Suprapubic skin (tissue), 4 donors: ENCODE data around the gene SP140L. TPM values are rescaled to one million over a fixed set of nuclear protein-coding genes. Genes with fewer than 3 reads are reported as not detected.
"Not testable (repeated sequence)": the region's sequence is repeated elsewhere in the genome, so short reads cannot be mapped to it uniquely, and the experiment has no call there.

Experiments used
- DNase-seq, 2 donors: peaks; one replicate each; pipeline ENCODE4 v3.0.0-alpha.2; 2019; ENCODE audit warnings: low spot score in 2 of 2
- H3K27ac ChIP-seq: fragments of 200-600 bp; sonication (generic); one replicate; pipeline ENCODE4 v1.5.1; 2019
- H3K27me3 ChIP-seq: fragments of 200-600 bp; sonication (generic); one replicate; pipeline ENCODE4 v1.5.1; 2019
- H3K36me3 ChIP-seq: fragments of 200-600 bp; sonication (generic); one replicate; pipeline ENCODE4 v1.5.1; 2019
- H3K4me1 ChIP-seq: fragments of 200-600 bp; sonication (generic); one replicate; pipeline ENCODE4 v1.5.1; 2019
- H3K4me3 ChIP-seq: fragments of 200-600 bp; sonication (generic); one replicate; pipeline ENCODE4 v1.5.1; 2019; ENCODE audit warnings: mild to moderate bottlenecking
- H3K9me3 ChIP-seq: fragments of 200-600 bp; sonication (generic); one replicate; pipeline ENCODE4 v1.5.1; 2019
- CTCF ChIP-seq, 2 donors: fragments of 200-600 bp in 1 of 2; fragments of 450-650 bp in 1 of 2; sonication (generic) in 1 of 2; IDR thresholded peaks; one replicate each; pipeline ENCODE4 v1.5.1; 2016 to 2019; ENCODE audit warnings: antibody characterized with exemption in 2 of 2, mild to moderate bottlenecking in 1 of 2, moderate library complexity in 1 of 2
- EP300 ChIP-seq: sonication (generic); formaldehyde crosslinking; IDR thresholded peaks from one replicate; pipeline ENCODE4 v1.6.1; 2017; ENCODE audit warnings: antibody characterized with exemption
- POLR2A ChIP-seq, 2 donors: fragments of 450-650 bp; IDR thresholded peaks; one replicate each; pipeline ENCODE4 v1.6.1; 2017; ENCODE audit warnings: antibody characterized with exemption in 2 of 2, mild to moderate bottlenecking in 2 of 2, moderate library complexity in 2 of 2
- POLR2AphosphoS5 ChIP-seq, 3 donors: sonication (generic); formaldehyde crosslinking; IDR thresholded peaks; one replicate each; pipeline ENCODE4 v1.6.1; 2017; ENCODE audit warnings: antibody characterized with exemption in 3 of 3
- WGBS: methylation state at CpG from one replicate; pipeline ENCODE4 v1.1.5; 2018; 5-methylcytosine and 5-hydroxymethylcytosine counted together
- total RNA-seq, 4 donors: library from RNA; depleted of rRNA; stranded (reverse); fragments of >200 nt; gene quantifications; one replicate each; pipeline ENCODE4 v1.1.0, GENCODE V29; 2016

Gene SP140L
- total RNA-seq, 4 donors from 2014 or later = 0.98 to 6.3 (median 2.5) TPM

GRCh38 chr2:230425377-230425776 is 98.4 kb downstream of the SP140L start:
- Histone ChIP-seq H3K9me3 (no peaks in the 10 kb centered on the region), H3K36me3 (peaks cover 16% of the 10 kb centered on the region), H3K4me1 (peaks cover 43% of the 10 kb centered on the region), H3K4me3 (no peak overlapping the region), H3K27ac (no peak overlapping the region), H3K27me3 (no peaks in the 10 kb centered on the region)
- DNase-seq = no peak
- WGBS = 50% methylated on average over 1 of the region's 1 CpG
- no peak for TF ChIP-seq POLR2A (IDR thresholded peaks at IDR 0.05)
- no peak for TF ChIP-seq EP300
- no peak for TF ChIP-seq CTCF (IDR thresholded peaks at IDR 0.05)
- TF ChIP-seq POLR2AphosphoS5 (IDR thresholded peaks at IDR 0.05) = no peak

- peaks cover 28% of the 10 kb centered on the region for H3K4me1 ChIP-seq
- TF ChIP-seq CTCF (IDR thresholded peaks at IDR 0.05) = no peak
- peaks cover 16% of the 10 kb centered on the region for H3K36me3 ChIP-seq
- no peaks in the 10 kb centered on the region for H3K27me3 ChIP-seq
- DNase-seq = no peak
- H3K9me3 ChIP-seq = no peaks in the 10 kb centered on the region
- H3K27ac ChIP-seq = no peak overlapping the region
- no peak overlapping the region for H3K4me3 ChIP-seq
These were observed 102.5 kb downstream of the SP140L start for GRCh38 chr2:230429513-230429912.

- Histone ChIP-seq H3K4me1 (peaks cover 14% of the 10 kb centered on the region), H3K27ac (no peak overlapping the region), H3K27me3 (no peaks in the 10 kb centered on the region), H3K4me3 (no peak overlapping the region), H3K36me3 (peaks cover 16% of the 10 kb centered on the region), H3K9me3 (peaks cover 5% of the 10 kb centered on the region)
- TF ChIP-seq EP300 (no peak), POLR2A (IDR thresholded peaks at IDR 0.05) (no peak), POLR2AphosphoS5 (IDR thresholded peaks at IDR 0.05) (no peak), CTCF (IDR thresholded peaks at IDR 0.05) (no peak)
- no CpG with 5 or more reads among the region's 1 CpG for WGBS
- DNase-seq = no peak
These were observed 104.2 kb downstream of the SP140L start for GRCh38 chr2:230430957-230431910.

GRCh38 chr2:230434677-230435324 is 107.8 kb downstream of the SP140L start:
- Histone ChIP-seq H3K4me3 (no peak overlapping the region), H3K9me3 (peaks cover 5% of the 10 kb centered on the region), H3K36me3 (peaks cover 3% of the 10 kb centered on the region), H3K4me1 (peaks cover 13% of the 10 kb centered on the region), H3K27me3 (no peaks in the 10 kb centered on the region), H3K27ac (peak overlapping the region; percentile 3)
- 68% methylated on average over 4 of the region's 4 CpGs for WGBS
- no peak for TF ChIP-seq CTCF (IDR thresholded peaks at IDR 0.05)
- no peak for TF ChIP-seq EP300
- no peak for TF ChIP-seq POLR2AphosphoS5 (IDR thresholded peaks at IDR 0.05)
- no peak for TF ChIP-seq POLR2A (IDR thresholded peaks at IDR 0.05)
- DNase-seq = no peak

DNA sequence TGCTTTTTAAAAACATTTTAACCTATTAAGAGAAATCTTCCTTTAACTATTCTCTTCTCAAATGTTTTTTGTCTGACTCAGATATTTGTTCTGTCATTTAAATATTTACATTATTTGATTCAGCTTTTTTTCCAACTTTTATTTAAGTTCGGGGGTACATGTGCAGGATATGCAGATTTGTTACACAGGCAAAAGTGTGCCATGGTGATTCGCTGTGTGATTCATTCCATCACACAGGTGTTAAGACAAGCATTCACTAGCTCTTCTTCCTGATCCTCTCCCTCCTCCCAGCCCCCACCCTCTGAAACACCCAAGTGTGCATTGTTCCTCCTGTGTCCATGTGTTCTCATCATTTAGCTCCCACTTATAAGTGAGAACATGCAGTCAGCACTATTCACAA is 108.4 kb downstream of the SP140L start:
- Histone ChIP-seq H3K9me3 (peaks cover 5% of the 10 kb centered on the region), H3K36me3 (no peaks in the 10 kb centered on the region), H3K4me3 (no peak overlapping the region), H3K27ac (no peak overlapping the region), H3K4me1 (peaks cover 13% of the 10 kb centered on the region), H3K27me3 (no peaks in the 10 kb centered on the region)
- 97% methylated on average over 2 of the region's 2 CpGs for WGBS
- TF ChIP-seq POLR2AphosphoS5 (IDR thresholded peaks at IDR 0.05) (no peak), EP300 (no peak), CTCF (IDR thresholded peaks at IDR 0.05) (no peak), POLR2A (IDR thresholded peaks at IDR 0.05) (no peak)
- no peak for DNase-seq

GRCh38 chr2:230439121-230439520 is 112.1 kb downstream of the SP140L start:
- Histone ChIP-seq H3K36me3 (peaks cover 15% of the 10 kb centered on the region), H3K4me1 (peaks cover 21% of the 10 kb centered on the region)
- not testable (repeated sequence) for H3K27me3 ChIP-seq, H3K9me3 ChIP-seq, DNase-seq, H3K27ac ChIP-seq, H3K4me3 ChIP-seq
